ENCODE results near the gene FBXL2.
A peak's percentile ranks its signal among the peaks of the same experiment; 100 is the strongest.

FBXL2 gene

DNA sequence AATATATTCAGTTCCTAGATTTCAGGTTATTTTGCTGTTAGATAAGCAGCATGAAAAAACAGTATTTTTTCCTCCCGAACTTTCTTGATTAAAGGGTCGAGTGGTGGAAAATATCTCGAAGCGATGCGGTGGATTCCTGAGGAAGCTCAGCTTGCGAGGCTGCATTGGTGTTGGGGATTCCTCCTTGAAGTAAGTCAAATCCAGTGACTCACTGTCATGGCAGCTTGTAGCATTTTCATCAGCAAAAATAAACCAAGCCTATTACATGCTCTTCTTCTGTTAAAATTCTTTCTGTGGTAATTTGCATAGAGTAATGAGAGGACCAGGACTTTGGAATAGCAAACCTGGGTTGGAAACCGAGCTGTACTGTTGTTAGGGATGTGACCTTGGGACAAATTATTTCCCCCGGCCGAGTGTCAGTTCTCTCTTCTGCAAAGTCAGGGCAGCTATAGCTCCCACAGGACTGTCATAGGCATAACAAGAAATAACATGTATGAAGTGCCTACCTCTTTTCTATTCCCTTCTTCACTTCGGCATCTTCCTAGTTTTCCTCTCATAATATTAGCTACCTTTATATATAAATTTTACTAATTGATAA, 87.4 kb downstream of the FBXL2 start:
- H3K9ac ChIP-seq (ENCODE audit: low read length), result no peak overlapping the region
- no peak overlapping the region for H2AFZ ChIP-seq (ENCODE audit: low read length)
- H3K27me3 ChIP-seq (ENCODE audit: insufficient read depth, low read length), result no peaks in the 10 kb centered on the region
- no peaks in the 10 kb centered on the region for H3K9me2 ChIP-seq (ENCODE audit: low read depth, low read length)
- H3K9me3 ChIP-seq (ENCODE audit: low read length), result no peaks in the 10 kb centered on the region
- H3F3A ChIP-seq (ENCODE audit: insufficient read depth, low read length), result no peaks in the 10 kb centered on the region
- H3K79me2 ChIP-seq (ENCODE audit: insufficient read depth, low read length), result no peaks in the 10 kb centered on the region
- TF ChIP-seq, protein P1, sequence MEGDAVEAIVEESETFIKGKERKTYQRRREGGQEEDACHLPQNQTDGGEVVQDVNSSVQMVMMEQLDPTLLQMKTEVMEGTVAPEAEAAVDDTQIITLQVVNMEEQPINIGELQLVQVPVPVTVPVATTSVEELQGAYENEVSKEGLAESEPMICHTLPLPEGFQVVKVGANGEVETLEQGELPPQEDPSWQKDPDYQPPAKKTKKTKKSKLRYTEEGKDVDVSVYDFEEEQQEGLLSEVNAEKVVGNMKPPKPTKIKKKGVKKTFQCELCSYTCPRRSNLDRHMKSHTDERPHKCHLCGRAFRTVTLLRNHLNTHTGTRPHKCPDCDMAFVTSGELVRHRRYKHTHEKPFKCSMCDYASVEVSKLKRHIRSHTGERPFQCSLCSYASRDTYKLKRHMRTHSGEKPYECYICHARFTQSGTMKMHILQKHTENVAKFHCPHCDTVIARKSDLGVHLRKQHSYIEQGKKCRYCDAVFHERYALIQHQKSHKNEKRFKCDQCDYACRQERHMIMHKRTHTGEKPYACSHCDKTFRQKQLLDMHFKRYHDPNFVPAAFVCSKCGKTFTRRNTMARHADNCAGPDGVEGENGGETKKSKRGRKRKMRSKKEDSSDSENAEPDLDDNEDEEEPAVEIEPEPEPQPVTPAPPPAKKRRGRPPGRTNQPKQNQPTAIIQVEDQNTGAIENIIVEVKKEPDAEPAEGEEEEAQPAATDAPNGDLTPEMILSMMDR (IDR thresholded peaks at IDR 0.05; ENCODE audit: low read length), result no peak
- TF ChIP-seq EZH2 (IDR thresholded peaks at IDR 0.05; ENCODE audit: borderline replicate concordance, low read length), result no peak
- no peaks in the 10 kb centered on the region for H3K4me1 ChIP-seq (ENCODE audit: insufficient read depth, low read length, severe bottlenecking)
- H3K36me3 ChIP-seq (ENCODE audit: insufficient read depth, low read length), result no peaks in the 10 kb centered on the region
- no peaks in the 10 kb centered on the region for H4K20me1 ChIP-seq (ENCODE audit: insufficient read depth, low read length)
- no peak overlapping the region for H3K27ac ChIP-seq (ENCODE audit: low read depth, low read length, poor library complexity, severe bottlenecking)
- H3K4me3 ChIP-seq (ENCODE audit: low read depth, low read length, poor library complexity, severe bottlenecking), result no peak overlapping the region
- H3K4me2 ChIP-seq (ENCODE audit: low read length), result no peak overlapping the region

DNA sequence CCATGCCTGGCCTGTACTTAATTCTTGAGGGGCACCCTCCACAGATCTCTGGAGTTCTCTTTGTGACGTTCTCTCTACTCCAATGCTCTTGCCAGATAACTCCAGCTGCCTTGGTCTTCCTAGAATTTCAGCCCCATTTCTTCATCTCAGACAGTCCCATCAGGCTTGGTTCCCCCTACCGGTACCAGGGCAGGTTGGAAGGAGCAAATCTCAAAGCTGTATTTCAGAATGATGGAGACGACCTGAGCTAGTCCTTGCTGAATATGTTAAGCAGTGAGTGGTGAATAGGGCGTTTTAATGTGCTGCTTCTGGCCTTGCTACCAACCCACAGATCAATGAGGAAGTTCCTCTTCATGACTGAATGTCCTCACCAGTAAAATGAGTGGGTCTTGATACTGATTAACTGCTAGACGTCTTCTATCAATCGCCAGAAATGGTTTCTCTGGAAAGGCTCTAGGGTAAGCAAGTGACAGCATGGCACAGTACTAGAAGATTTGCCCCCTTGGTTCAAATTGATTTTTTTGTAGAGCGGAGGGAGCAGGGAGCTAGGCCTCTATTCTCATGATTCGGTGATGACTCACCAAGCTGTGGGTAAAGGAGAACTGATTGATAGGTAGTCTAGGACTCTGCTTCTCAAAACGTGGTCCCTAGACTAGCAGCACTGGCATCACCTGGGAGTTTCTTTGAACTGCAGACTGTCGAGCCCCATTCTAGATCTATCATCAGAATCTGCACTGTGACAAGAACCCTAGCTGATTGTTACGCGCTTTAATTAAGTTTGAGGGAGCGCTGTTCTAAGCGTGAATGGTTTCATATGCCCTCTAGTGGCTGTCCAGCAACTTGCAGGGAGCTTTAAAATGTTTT, 95.2 kb downstream of the FBXL2 start:
- Histone ChIP-seq H3K4me3 (ENCODE audit: low read depth, low read length, poor library complexity, severe bottlenecking) (no peak overlapping the region), H3K9me2 (ENCODE audit: low read depth, low read length) (no peaks in the 10 kb centered on the region), H3K79me2 (ENCODE audit: insufficient read depth, low read length) (no peaks in the 10 kb centered on the region), H3K36me3 (ENCODE audit: insufficient read depth, low read length) (no peaks in the 10 kb centered on the region), H3K27me3 (ENCODE audit: insufficient read depth, low read length) (no peaks in the 10 kb centered on the region), H3K4me2 (ENCODE audit: low read length) (no peak overlapping the region), H3K4me1 (ENCODE audit: insufficient read depth, low read length, severe bottlenecking) (no peaks in the 10 kb centered on the region), H4K20me1 (ENCODE audit: insufficient read depth, low read length) (no peaks in the 10 kb centered on the region), H3F3A (ENCODE audit: insufficient read depth, low read length) (no peaks in the 10 kb centered on the region), H3K27ac (ENCODE audit: low read depth, low read length, poor library complexity, severe bottlenecking) (no peak overlapping the region), H3K9me3 (ENCODE audit: low read length) (no peaks in the 10 kb centered on the region), H2AFZ (ENCODE audit: low read length) (no peak overlapping the region), H3K9ac (ENCODE audit: low read length) (no peak overlapping the region)
- TF ChIP-seq, protein P1 (IDR thresholded peaks at IDR 0.05; ENCODE audit: low read length), result peak; percentile 95
- TF ChIP-seq EZH2 (IDR thresholded peaks at IDR 0.05; ENCODE audit: borderline replicate concordance, low read length), result no peak

DNA sequence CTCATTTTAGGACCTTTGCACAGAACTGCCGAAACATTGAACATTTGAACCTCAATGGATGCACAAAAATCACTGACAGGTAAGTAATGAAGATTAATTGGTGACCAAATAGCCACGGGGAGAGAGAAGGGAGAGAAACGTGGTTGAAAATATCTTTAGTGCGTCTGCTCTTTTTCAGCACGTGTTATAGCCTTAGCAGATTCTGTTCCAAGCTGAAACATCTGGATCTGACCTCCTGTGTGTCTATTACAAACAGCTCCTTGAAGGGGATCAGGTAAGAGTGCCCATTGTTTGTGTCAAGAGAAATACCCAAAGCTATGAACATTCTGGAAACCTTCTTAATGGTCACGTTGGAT, 95.8 kb downstream of the FBXL2 start:
- no peak for TF ChIP-seq EZH2 (IDR thresholded peaks at IDR 0.05; ENCODE audit: borderline replicate concordance, low read length)
- TF ChIP-seq, protein P1 (IDR thresholded peaks at IDR 0.05; ENCODE audit: low read length), result no peak
- Histone ChIP-seq H3K36me3 (ENCODE audit: insufficient read depth, low read length) (no peaks in the 10 kb centered on the region), H3K4me2 (ENCODE audit: low read length) (no peak overlapping the region), H3K4me3 (ENCODE audit: low read depth, low read length, poor library complexity, severe bottlenecking) (no peak overlapping the region), H3F3A (ENCODE audit: insufficient read depth, low read length) (no peaks in the 10 kb centered on the region), H3K9me3 (ENCODE audit: low read length) (no peaks in the 10 kb centered on the region), H2AFZ (ENCODE audit: low read length) (no peak overlapping the region), H3K4me1 (ENCODE audit: insufficient read depth, low read length, severe bottlenecking) (no peaks in the 10 kb centered on the region), H4K20me1 (ENCODE audit: insufficient read depth, low read length) (no peaks in the 10 kb centered on the region), H3K9me2 (ENCODE audit: low read depth, low read length) (no peaks in the 10 kb centered on the region), H3K9ac (ENCODE audit: low read length) (no peak overlapping the region), H3K27me3 (ENCODE audit: insufficient read depth, low read length) (no peaks in the 10 kb centered on the region), H3K79me2 (ENCODE audit: insufficient read depth, low read length) (no peaks in the 10 kb centered on the region), H3K27ac (ENCODE audit: low read depth, low read length, poor library complexity, severe bottlenecking) (no peak overlapping the region)
